AML-193 (cell line): ENCODE measurements around the gene CSH1.
"Not testable (repeated sequence)": the region's sequence is repeated elsewhere in the genome, so short reads cannot be mapped to it uniquely, and the experiment has no call there.

Experiments
- DNase-seq, 2 experiments: peaks; one replicate each; lab custom pipeline; 2025; lab: John Stamatoyannopoulos, UW

The CSH1 gene

GRCh38 chr17:63866625-63867024, 29.7 kb downstream of the CSH1 start:
- not testable (repeated sequence) for DNase-seq

- DNase-seq = no peak
These were observed 37.1 kb downstream of the CSH1 start for GRCh38 chr17:63859257-63859656.

- DNase-seq = not testable (repeated sequence)
These were observed 39.9 kb downstream of the CSH1 start for GRCh38 chr17:63856425-63856824.

GRCh38 chr17:63855185-63855584, 41.2 kb downstream of the CSH1 start:
- no peak for DNase-seq

- DNase-seq = no peak
These were observed 41.7 kb downstream of the CSH1 start for GRCh38 chr17:63854709-63855108.

- no peak for DNase-seq
These were observed 43.1 kb downstream of the CSH1 start for GRCh38 chr17:63853260-63853659.

GRCh38 chr17:63850401-63850800, 46.0 kb downstream of the CSH1 start:
- no peak for DNase-seq

- no peak for DNase-seq
These were observed 47.3 kb downstream of the CSH1 start for GRCh38 chr17:63848834-63849689.

- DNase-seq = no peak
These were observed 48.7 kb downstream of the CSH1 start for GRCh38 chr17:63847525-63848249.

- DNase-seq = no peak
These were observed 50.9 kb downstream of the CSH1 start for GRCh38 chr17:63845509-63845908.
